H9 (cell line): ENCODE measurements around the gene USH2A. TPM values are rescaled to one million over a fixed set of nuclear protein-coding genes. Genes with fewer than 3 reads are reported as not detected.

ENCODE experiments used
- DNase-seq: peaks from one replicate; pipeline ENCODE4 v3.0.0-alpha.2; 2017
- H2AFZ ChIP-seq: one replicate; pipeline ENCODE4 v1.6.1; 2013; ENCODE audit warnings: mild to moderate bottlenecking, low read length, control low read depth, moderate library complexity
- H2AK5ac ChIP-seq: 2 replicates; pipeline ENCODE4 v1.6.1; 2013; ENCODE audit warnings: low read length, control low read depth, mixed read lengths; ENCODE audit not compliant: insufficient read length
- H2BK120ac ChIP-seq: one replicate; pipeline ENCODE4 v1.6.1; 2013; ENCODE audit warnings: low read depth, mild to moderate bottlenecking, low read length, control low read depth, inconsistent platforms; ENCODE audit not compliant: poor library complexity, severe bottlenecking
- H2BK12ac ChIP-seq: 2 replicates; pipeline ENCODE4 v1.6.1; 2013; ENCODE audit warnings: low read length, control low read depth, mixed read lengths, low read depth; ENCODE audit not compliant: insufficient read length
- H2BK15ac ChIP-seq: 2 replicates; pipeline ENCODE4 v1.6.1; 2013; ENCODE audit warnings: low read depth, low read length, control low read depth
- H2BK20ac ChIP-seq: one replicate; pipeline ENCODE4 v1.6.1; 2013; ENCODE audit warnings: low read depth, mild to moderate bottlenecking, low read length, control low read depth, inconsistent platforms; ENCODE audit not compliant: poor library complexity, severe bottlenecking
- H2BK5ac ChIP-seq: 2 replicates; pipeline ENCODE4 v1.6.1; 2013; ENCODE audit warnings: low read length, control low read depth, mixed read lengths; ENCODE audit not compliant: insufficient read length
- H3K14ac ChIP-seq: 2 replicates; pipeline ENCODE4 v1.6.1; 2013; ENCODE audit warnings: low read length, control low read depth; ENCODE audit not compliant: insufficient read depth
- H3K18ac ChIP-seq: 2 replicates; pipeline ENCODE4 v1.6.1; 2013; ENCODE audit warnings: low read depth, mild to moderate bottlenecking, mixed read lengths, low read length, control low read depth; ENCODE audit not compliant: insufficient read length
- H3K23ac ChIP-seq: 2 replicates; pipeline ENCODE4 v1.6.1; 2013; ENCODE audit warnings: low read length, control low read depth, mixed read lengths, low read depth; ENCODE audit not compliant: insufficient read length
- H3K23me2 ChIP-seq: 2 replicates; pipeline ENCODE4 v1.6.1; 2013; ENCODE audit warnings: low read depth, mild to moderate bottlenecking, mixed read lengths, low read length, control low read depth; ENCODE audit not compliant: insufficient read length, poor library complexity, severe bottlenecking
- H3K27ac ChIP-seq: 2 replicates; pipeline ENCODE4 v1.5.1; 2013; ENCODE audit warnings: low read length, control low read depth, mixed read lengths, low read depth; ENCODE audit not compliant: insufficient read length
- H3K27me3 ChIP-seq: 2 replicates; pipeline ENCODE4 v1.6.1; 2013; ENCODE audit warnings: low read length, control low read depth, inconsistent platforms; ENCODE audit not compliant: insufficient read depth
- H3K4ac ChIP-seq: 2 replicates; pipeline ENCODE4 v1.6.1; 2013; ENCODE audit warnings: low read depth, mild to moderate bottlenecking, control low read depth, inconsistent platforms, low read length, moderate library complexity
- H3K4me1 ChIP-seq: 2 replicates; pipeline ENCODE4 v1.6.1; 2013; ENCODE audit warnings: low read length, control low read depth, inconsistent platforms; ENCODE audit not compliant: insufficient read depth
- H3K4me2 ChIP-seq: 2 replicates; pipeline ENCODE4 v1.6.1; 2013; ENCODE audit warnings: low read length, control low read depth, mixed read lengths; ENCODE audit not compliant: insufficient read length, insufficient read depth
- H3K56ac ChIP-seq: 2 replicates; pipeline ENCODE4 v1.6.1; 2013; ENCODE audit warnings: low read depth, mild to moderate bottlenecking, mixed read lengths, low read length, control low read depth; ENCODE audit not compliant: insufficient read length
- H3K79me1 ChIP-seq: 2 replicates; pipeline ENCODE4 v1.6.1; 2013; ENCODE audit warnings: low read depth, mild to moderate bottlenecking, moderate library complexity, low read length, control low read depth, inconsistent platforms; ENCODE audit not compliant: insufficient read depth, poor library complexity, severe bottlenecking
- H3K79me2 ChIP-seq: 2 replicates; pipeline ENCODE4 v1.6.1; 2013; ENCODE audit warnings: low read length, control low read depth, inconsistent platforms; ENCODE audit not compliant: insufficient read depth
- H3K9ac ChIP-seq: 2 replicates; pipeline ENCODE4 v1.6.1; 2013; ENCODE audit warnings: low read length, control low read depth, mixed read lengths; ENCODE audit not compliant: insufficient read length; ENCODE audit errors: extremely low read depth
- H3K9me3 ChIP-seq: one replicate; pipeline ENCODE4 v1.6.1; 2013; ENCODE audit warnings: low read depth, low read length, inconsistent platforms; ENCODE audit not compliant: control insufficient read depth
- H3T11ph ChIP-seq: one replicate; pipeline ENCODE4 v1.6.1; 2013; ENCODE audit warnings: mild to moderate bottlenecking, low read length, control low read depth, inconsistent platforms
- H4K20me1 ChIP-seq: one replicate; pipeline ENCODE4 v1.6.1; 2013; ENCODE audit not compliant: control insufficient read depth, insufficient read length, insufficient read depth
- H4K5ac ChIP-seq: 2 replicates; pipeline ENCODE4 v1.6.1; 2013; ENCODE audit warnings: low read depth, mild to moderate bottlenecking, mixed read lengths, low read length, control low read depth; ENCODE audit not compliant: insufficient read length
- H4K8ac ChIP-seq: replicated peaks from 2 replicates; pipeline ENCODE4 v1.6.1; 2013; ENCODE audit warnings: low read length, control low read depth, mixed read lengths, low read depth; ENCODE audit not compliant: insufficient read length
- H4K91ac ChIP-seq: 2 replicates; pipeline ENCODE4 v1.6.1; 2013; ENCODE audit warnings: low read depth, mild to moderate bottlenecking, moderate library complexity, mixed read lengths, low read length, control low read depth; ENCODE audit not compliant: insufficient read length
- H3K27ac Mint-ChIP-seq, 3 experiments: 2 replicates in 2 of 3; 3 replicates in 1 of 3; pipeline ENCODE4 v1.8.0; 2020 to 2021; ENCODE audit warnings: mixed read lengths in 3 of 3, mild to moderate bottlenecking in 1 of 3, moderate library complexity in 1 of 3
- H3K27me3 Mint-ChIP-seq: 2 replicates; pipeline ENCODE4 v1.8.0; 2021; ENCODE audit warnings: low read depth, mild to moderate bottlenecking, moderate library complexity, mixed read lengths
- H3K36me3 Mint-ChIP-seq, 3 experiments: 2 replicates in 2 of 3; 3 replicates in 1 of 3; pipeline ENCODE4 v1.8.0; 2020 to 2021; ENCODE audit warnings: low read depth in 3 of 3, mixed read lengths in 3 of 3; ENCODE audit not compliant: insufficient read depth in 1 of 3
- H3K4me1 Mint-ChIP-seq, 2 experiments: 2 replicates each; pipeline ENCODE4 v1.8.0; 2020; ENCODE audit warnings: mixed read lengths in 2 of 2
- H3K4me3 Mint-ChIP-seq, 2 experiments: 2 replicates in 1 of 2; 3 replicates in 1 of 2; pipeline ENCODE4 v1.8.0; 2020 to 2021; ENCODE audit warnings: mild to moderate bottlenecking in 2 of 2, mixed read lengths in 2 of 2, moderate library complexity in 1 of 2
- H3K9me3 Mint-ChIP-seq, 2 experiments: 2 replicates in 1 of 2; 3 replicates in 1 of 2; pipeline ENCODE4 v1.8.0; 2020; ENCODE audit warnings: mild to moderate bottlenecking in 2 of 2, mixed read lengths in 2 of 2, moderate library complexity in 1 of 2
- WGBS: extraction: QIAGEN DNeasy Blood & Tissue Kit; methylation state at CpG from one replicate; pipeline ENCODE4 v1.1.7; 2013; ENCODE audit warnings: missing lambda C conversion rate, low lambda C conversion rate, mixed read lengths; ENCODE audit not compliant: insufficient read length; ENCODE audit errors: extremely low coverage; 5-methylcytosine and 5-hydroxymethylcytosine counted together
- total RNA-seq: library from RNA; stranded (reverse); gene quantifications from 2 replicates; pipeline ENCODE4 v1.2.1, GENCODE V29; 2021
- TF ChIP-seq, protein P1 (sequence below): fragments of 200-600 bp; sonication (generic); conservative IDR thresholded peaks from 3 replicates; pipeline ENCODE4 v1.8.0; 2021; ENCODE audit warnings: antibody characterized with exemption, mild to moderate bottlenecking

The USH2A gene
- total RNA-seq, 1 experiment from 2014 or later: 0.11 TPM

DNA sequence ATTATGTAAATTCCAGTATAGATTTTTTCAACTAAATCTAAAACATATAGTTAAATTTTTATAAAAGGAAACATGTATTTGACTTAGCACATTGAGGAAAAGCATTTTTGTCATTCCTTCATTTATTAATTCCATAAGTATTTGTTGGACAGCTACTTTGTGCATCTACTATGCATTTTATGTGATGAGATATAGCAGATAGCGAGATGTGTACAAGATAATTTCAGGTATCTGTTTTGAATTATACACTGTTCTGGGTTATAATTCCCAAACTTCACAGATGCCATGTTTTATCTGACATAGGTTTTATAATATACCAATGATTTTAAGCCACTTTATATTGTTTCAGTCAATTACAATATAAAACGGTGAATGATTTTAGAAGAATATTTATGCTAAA, 398.7 kb downstream of the USH2A start:
- no CpG with 5 or more reads among the region's 2 CpGs for WGBS
- H2AK5ac ChIP-seq: no peak overlapping the region
- H4K20me1 ChIP-seq: no peaks in the 10 kb centered on the region
- no peaks in the 10 kb centered on the region for H3K27me3 ChIP-seq
- no peak overlapping the region for H3K9ac ChIP-seq
- H3K9me3 Mint-ChIP-seq: no peaks in the 10 kb centered on the region
- H4K91ac ChIP-seq: no peak overlapping the region
- no peak overlapping the region for H3K4me2 ChIP-seq
- no peaks in the 10 kb centered on the region for H3K9me3 ChIP-seq
- H2BK5ac ChIP-seq: no peak overlapping the region
- H2BK15ac ChIP-seq: no peak overlapping the region
- no peak overlapping the region for H4K5ac ChIP-seq
- H3K4me1 Mint-ChIP-seq: no peaks in the 10 kb centered on the region
- H3K27ac ChIP-seq: no peak overlapping the region
- H2BK20ac ChIP-seq: no peak overlapping the region
- H2AFZ ChIP-seq: no peak overlapping the region
- no peaks in the 10 kb centered on the region for H3K36me3 Mint-ChIP-seq
- no peak overlapping the region for H3K4ac ChIP-seq
- no peak overlapping the region for H3K23ac ChIP-seq
- H2BK120ac ChIP-seq: no peak overlapping the region
- no peak overlapping the region for H3T11ph ChIP-seq
- no peak overlapping the region for H3K4me3 Mint-ChIP-seq
- H3K23me2 ChIP-seq: no peaks in the 10 kb centered on the region
- H3K79me2 ChIP-seq: no peaks in the 10 kb centered on the region
- H3K18ac ChIP-seq: no peak overlapping the region
- H3K27me3 Mint-ChIP-seq: no peaks in the 10 kb centered on the region
- no peaks in the 10 kb centered on the region for H3K79me1 ChIP-seq
- no peak overlapping the region for H3K56ac ChIP-seq
- no peak overlapping the region for H3K27ac Mint-ChIP-seq
- TF ChIP-seq, protein P1, sequence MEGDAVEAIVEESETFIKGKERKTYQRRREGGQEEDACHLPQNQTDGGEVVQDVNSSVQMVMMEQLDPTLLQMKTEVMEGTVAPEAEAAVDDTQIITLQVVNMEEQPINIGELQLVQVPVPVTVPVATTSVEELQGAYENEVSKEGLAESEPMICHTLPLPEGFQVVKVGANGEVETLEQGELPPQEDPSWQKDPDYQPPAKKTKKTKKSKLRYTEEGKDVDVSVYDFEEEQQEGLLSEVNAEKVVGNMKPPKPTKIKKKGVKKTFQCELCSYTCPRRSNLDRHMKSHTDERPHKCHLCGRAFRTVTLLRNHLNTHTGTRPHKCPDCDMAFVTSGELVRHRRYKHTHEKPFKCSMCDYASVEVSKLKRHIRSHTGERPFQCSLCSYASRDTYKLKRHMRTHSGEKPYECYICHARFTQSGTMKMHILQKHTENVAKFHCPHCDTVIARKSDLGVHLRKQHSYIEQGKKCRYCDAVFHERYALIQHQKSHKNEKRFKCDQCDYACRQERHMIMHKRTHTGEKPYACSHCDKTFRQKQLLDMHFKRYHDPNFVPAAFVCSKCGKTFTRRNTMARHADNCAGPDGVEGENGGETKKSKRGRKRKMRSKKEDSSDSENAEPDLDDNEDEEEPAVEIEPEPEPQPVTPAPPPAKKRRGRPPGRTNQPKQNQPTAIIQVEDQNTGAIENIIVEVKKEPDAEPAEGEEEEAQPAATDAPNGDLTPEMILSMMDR: no peak
- H3K14ac ChIP-seq: no peak overlapping the region
- H4K8ac ChIP-seq: no peak overlapping the region
- H3K4me1 ChIP-seq: no peaks in the 10 kb centered on the region
- DNase-seq: no peak
- no peak overlapping the region for H2BK12ac ChIP-seq
